ENCODE data around the gene LIPC. TPM values are rescaled to one million over a fixed set of nuclear protein-coding genes. Genes with fewer than 3 reads are reported as not detected.
"Not testable (repeated sequence)": the region's sequence is repeated elsewhere in the genome, so short reads cannot be mapped to it uniquely, and the experiment has no call there.

Gene LIPC
- total RNA-seq, 6 experiments from 2014 or later = 31.1 to 213 (median 86.1) TPM

DNA sequence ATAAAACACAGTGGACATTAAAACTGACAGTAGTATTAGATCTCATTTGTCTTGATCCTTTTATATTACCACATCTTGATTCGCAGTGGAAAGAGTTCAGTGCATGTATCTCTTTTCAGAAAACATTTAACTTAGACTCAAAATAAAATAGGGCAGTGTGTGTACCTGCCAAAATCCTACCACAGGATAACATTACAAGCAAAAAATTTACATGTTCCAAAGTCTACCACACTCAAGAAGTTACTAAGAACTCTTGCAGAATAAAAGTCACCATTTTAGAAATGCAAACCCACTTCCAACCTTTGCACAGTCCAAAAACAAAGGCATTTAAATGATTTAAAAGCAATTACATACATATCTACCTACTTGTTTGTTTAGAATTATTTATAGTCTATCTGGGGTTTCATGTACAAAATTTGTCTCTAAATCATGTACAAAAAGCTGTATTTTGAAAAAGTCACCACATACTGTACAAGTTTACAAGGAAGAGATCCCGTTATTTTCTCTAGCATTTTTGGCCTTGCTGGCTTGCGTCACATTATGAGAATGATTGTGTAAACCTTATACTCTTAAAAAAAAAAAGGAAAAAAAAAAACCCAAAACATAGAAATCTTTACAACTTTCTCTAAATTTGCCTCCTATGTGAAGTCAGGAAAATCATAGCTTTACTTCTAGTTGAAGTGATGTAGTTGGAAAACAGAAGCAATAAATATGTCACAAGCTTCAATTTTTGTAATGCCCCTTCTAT is 163.9 kb downstream of the LIPC start:
- no peak for TF ChIP-seq CTCF (IDR thresholded peaks at IDR 0.05)
- no peak for TF ChIP-seq POLR2A (IDR thresholded peaks at IDR 0.05)
- Histone ChIP-seq H3K4me1 (peaks cover 0 to 12% (median 3%) of the 10 kb centered on the region in 4 donors), H3K27me3 (no peaks in the 10 kb centered on the region), H3K9me3 (no peaks in the 10 kb centered on the region), H3K4me3 (no peak overlapping the region), H3K27ac (peak overlapping the region in 1 of 3 donors; percentile 14), H3K36me3 (peaks cover 0 to 4% (median under 1%) of the 10 kb centered on the region in 4 donors)
- intact Hi-C loops (cut with DNase I) = no loop called here
- ATAC-seq (peak; percentile 50 to 76 (median 58)), DNase-seq (no peak)
- 18% methylated on average over 3 of the region's 3 CpGs for WGBS (ENCODE audit: insufficient coverage, low coverage, low lambda C conversion rate, missing lambda C conversion rate)

DNA sequence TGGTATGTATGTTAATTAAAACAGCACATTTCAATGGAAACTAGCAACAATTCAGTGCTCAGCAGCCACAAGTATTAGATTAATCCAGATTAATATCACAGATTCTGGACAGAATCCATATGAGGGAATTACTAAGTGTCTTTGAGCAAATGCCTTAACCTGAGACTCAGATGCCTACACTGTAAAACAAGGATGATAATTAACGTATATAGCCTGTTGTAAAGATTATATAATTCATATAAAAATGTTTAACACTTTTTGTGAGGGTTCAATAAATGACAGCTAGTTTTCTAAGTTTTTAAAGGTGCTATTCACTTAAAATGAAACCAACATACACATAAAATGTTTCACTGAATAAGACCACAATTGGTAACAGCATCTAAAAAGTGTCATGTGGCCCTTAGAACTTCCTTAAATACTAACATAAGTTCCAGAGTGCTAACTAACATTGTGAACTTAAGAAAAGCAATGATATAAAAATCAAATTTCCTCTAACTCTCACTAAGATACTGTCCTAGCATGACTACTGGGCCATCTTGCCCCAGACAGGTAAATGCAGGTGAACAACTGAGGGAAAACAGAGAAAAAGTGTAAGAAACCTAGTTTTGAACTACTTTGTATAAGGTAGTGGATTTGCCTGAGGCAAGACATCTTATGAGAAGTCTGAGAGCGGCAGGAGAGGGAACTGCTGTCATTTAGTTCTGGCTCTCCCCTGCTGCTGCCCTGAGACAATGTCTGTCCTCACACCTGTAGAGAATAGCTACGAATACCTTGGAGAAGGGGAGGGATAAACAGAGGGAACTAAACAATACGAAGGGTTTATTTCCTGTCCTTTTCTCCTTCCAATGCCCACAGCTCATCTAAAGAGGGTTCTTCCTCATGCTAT is 166.4 kb downstream of the LIPC start:
- 85% methylated on average over 4 of the region's 4 CpGs for WGBS (ENCODE audit: insufficient coverage, low coverage, low lambda C conversion rate, missing lambda C conversion rate)
- no peaks in the 10 kb centered on the region for H3K9me3 ChIP-seq
- ATAC-seq (peak in 2 of 4 donors; percentile 22 to 29), DNase-seq (no peak)
- peaks cover 0 to 7% (median 0%) of the 10 kb centered on the region in 4 donors for H3K36me3 ChIP-seq
- no peaks in the 10 kb centered on the region for H3K27me3 ChIP-seq
- H3K27ac ChIP-seq = no peak overlapping the region
- no peak for TF ChIP-seq POLR2A (IDR thresholded peaks at IDR 0.05)
- no peak for TF ChIP-seq CTCF (IDR thresholded peaks at IDR 0.05)
- no peak overlapping the region for H3K4me3 ChIP-seq
- peaks cover 0 to 12% (median 3%) of the 10 kb centered on the region in 4 donors for H3K4me1 ChIP-seq
- intact Hi-C loops (cut with DNase I) = no loop called here

- ATAC-seq (no peak), DNase-seq (no peak)
- peaks cover 0 to 7% (median 0%) of the 10 kb centered on the region in 4 donors for H3K36me3 ChIP-seq
- H3K27me3 ChIP-seq = no peaks in the 10 kb centered on the region
- no peaks in the 10 kb centered on the region for H3K9me3 ChIP-seq
- TF ChIP-seq POLR2A (IDR thresholded peaks at IDR 0.05) = no peak
- no peak for TF ChIP-seq CTCF (IDR thresholded peaks at IDR 0.05)
- H3K4me1 ChIP-seq = peaks cover 0 to 12% (median 3%) of the 10 kb centered on the region in 4 donors
- H3K4me3 ChIP-seq = no peak overlapping the region
- intact Hi-C loops (cut with DNase I) = no loop called here
- 92% methylated on average over 3 of the region's 4 CpGs for WGBS (ENCODE audit: insufficient coverage, low coverage, low lambda C conversion rate, missing lambda C conversion rate)
- H3K27ac ChIP-seq = no peak overlapping the region
Measured at GRCh38 chr15:58598829-58599210, 167.0 kb downstream of the LIPC start.

GRCh38 chr15:58602823-58603222 is 171.0 kb downstream of the LIPC start:
- 83% methylated on average over 2 of the region's 2 CpGs for WGBS (ENCODE audit: insufficient coverage, low coverage, low lambda C conversion rate, missing lambda C conversion rate)

DNA sequence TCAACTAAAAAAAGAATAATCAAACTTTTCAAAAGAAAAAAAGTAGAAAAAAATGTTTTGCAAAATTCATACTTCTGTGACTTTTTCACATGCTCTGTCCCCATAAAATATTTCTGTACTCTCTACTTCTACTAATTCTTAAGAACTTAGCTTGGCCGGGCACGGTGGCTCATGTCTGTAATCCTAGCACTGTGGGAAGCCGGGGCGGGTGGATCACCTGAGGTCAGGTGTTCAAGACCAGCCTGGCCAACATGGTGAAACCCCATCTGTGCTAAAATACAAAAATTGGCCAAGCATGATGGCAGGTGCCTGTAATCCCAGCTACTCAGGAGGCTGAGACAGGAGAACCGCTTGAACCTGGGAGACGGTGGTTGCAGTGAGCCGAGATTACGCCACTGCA is 172.1 kb downstream of the LIPC start:
- H3K9me3 ChIP-seq; DNase-seq; intact Hi-C loops (cut with DNase I); H3K4me1 ChIP-seq; H3K4me3 ChIP-seq; H3K36me3 ChIP-seq; H3K27ac ChIP-seq; H3K27me3 ChIP-seq; ATAC-seq: not testable (repeated sequence)
- WGBS (ENCODE audit: insufficient coverage, low coverage, low lambda C conversion rate, missing lambda C conversion rate) = 92% methylated on average over 4 of the region's 8 CpGs

More at GRCh38 chr15:58602823-58603222, 171.0 kb downstream of the LIPC start:
- TF ChIP-seq POLR2A (IDR thresholded peaks at IDR 0.05) (no peak), CTCF (IDR thresholded peaks at IDR 0.05) (no peak)
- intact Hi-C loops (cut with DNase I) = no loop called here
- Histone ChIP-seq H3K27ac (no peak overlapping the region), H3K4me3 (no peak overlapping the region), H3K4me1 (peaks cover 0 to 6% (median 2%) of the 10 kb centered on the region in 4 donors), H3K36me3 (peaks cover 0 to 3% (median 0%) of the 10 kb centered on the region in 4 donors), H3K27me3 (no peaks in the 10 kb centered on the region), H3K9me3 (no peaks in the 10 kb centered on the region)
- no peak for ATAC-seq
- no peak for DNase-seq
